Frontal cortex (tissue), 4 donors: ENCODE results near the gene ASIC4. TPM values are rescaled to one million over a fixed set of nuclear protein-coding genes. Genes with fewer than 3 reads are reported as not detected.

Experiments
- DNase-seq, 2 donors: peaks; one replicate each; pipeline ENCODE4 v3.0.0; 2012; ENCODE audit warnings: low spot score in 2 of 2
- FAIRE-seq: peaks from 2 replicates; lab custom pipeline; 2012; peaks lifted over from hg19 to GRCh38; lab: Jason Lieb, UNC
- total RNA-seq: library from RNA; depleted of rRNA; stranded (reverse); fragments of >200 nt; gene quantifications from one replicate; pipeline ENCODE4 v1.2.3, GENCODE V29; 2014
- donor health status: control.
- donor health status: control.
- donor health status: control.

The ASIC4 gene
- total RNA-seq, 1 donor from 2014 or later: 2.9 TPM

- DNase-seq: no peak
- FAIRE-seq: no peak
Measured at GRCh38 chr2:219496825-219497494, 17.3 kb upstream of the ASIC4 start.

- peak; percentile 77 to 82 for DNase-seq
- FAIRE-seq: no peak
Measured at GRCh38 chr2:219497495-219498279, 16.6 kb upstream of the ASIC4 start.

DNA sequence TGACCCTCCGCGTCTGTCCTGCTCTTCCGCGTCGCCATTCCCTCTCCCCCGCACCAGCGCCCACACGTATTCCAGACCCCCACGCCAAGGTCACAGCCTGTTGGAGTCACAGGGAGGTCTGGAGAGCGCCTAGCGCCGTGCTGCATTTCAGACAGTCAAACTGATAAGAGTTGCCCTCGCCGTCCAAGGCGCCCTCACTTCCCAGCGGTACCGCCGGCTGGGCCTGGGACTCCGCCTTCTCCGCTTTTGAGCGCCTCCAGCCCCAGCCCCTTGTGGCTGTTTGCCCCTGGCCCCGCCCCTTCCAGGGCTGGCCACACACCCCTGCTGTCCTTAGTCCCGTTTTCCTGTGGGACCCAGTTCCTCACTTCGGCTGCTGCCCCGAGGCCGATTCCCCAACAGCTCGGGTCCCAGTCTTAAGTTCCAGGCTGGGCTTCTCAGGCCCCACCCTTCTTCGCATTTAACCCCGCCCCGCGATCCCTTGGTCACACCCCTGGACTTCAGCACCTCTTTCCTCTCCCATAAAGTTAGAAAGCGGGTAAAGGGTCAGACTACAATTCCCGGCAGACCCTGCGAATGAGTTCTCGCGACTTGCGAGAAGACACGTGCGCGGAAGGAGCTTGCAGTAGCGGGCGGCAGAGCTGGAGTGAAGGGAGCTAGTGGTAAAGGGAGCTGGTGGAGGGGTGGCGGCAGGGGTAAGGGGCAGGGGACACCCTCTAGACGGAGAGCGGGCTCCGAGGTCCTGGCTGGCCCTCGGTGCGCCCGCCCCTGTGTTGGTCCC lies 15.8 kb upstream of the ASIC4 start, which contains the start of gene GMPPA:
Gene GMPPA (plus strand): TSS at position 612 of the 778 bp plus-strand sequence. CDS start 1,085 bp downstream, outside the sequence.
- no peak for FAIRE-seq
- peak; percentile 92 to 97 for DNase-seq

DNA sequence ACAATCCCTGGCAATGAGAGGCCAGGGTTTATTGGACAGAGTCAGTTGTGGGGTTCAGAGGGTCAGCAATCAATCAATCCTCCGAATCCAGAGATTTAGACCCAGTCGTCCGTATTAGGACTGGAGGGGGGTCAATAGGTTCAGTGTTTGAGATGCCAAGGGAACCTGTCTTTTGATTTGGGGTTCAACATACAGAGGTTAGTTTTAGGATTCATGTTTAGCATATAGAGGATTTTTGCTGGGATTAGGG lies 15.3 kb upstream of the ASIC4 start:
- no peak for FAIRE-seq
- no peak for DNase-seq

DNA sequence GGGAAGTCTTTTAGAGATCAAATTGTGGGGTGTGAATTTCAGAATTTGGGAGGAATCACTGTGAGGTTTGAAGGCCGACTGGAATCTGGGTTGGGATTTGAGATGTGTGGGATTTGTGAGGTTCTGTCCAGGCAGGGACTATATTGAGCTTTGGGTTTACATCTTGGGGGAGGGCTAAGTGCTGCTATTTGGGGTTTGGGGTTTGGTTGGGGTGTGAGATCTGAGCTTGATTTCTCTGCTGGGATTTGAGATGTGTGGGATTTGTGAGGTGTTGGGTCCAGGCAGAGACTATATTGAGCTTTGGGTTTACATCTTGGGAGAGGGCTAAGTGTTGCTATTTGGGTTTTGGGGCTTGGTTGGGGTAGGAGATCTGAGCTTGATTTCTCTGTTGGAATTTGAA lies 14.7 kb upstream of the ASIC4 start:
- DNase-seq (no peak), FAIRE-seq (no peak)

GRCh38 chr2:219500135-219500534 lies 14.1 kb upstream of the ASIC4 start:
- DNase-seq (no peak), FAIRE-seq (no peak)

DNA sequence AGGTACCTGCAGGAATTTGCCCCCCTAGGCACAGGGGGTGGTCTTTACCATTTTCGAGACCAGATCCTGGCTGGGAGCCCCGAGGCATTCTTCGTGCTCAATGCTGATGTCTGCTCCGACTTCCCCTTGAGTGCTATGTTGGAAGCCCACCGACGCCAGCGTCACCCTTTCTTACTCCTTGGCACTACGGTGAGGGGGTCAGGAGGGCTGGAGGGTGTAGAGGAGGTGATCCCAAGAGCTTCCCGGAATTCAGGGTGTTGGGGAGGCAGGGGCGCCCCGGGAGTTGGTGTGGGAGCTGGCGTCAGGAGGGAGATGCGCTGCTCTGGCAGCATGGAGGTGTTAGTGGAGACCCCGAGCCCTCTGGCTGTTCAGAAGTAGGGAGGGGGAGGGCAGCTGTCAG lies 12.4 kb upstream of the ASIC4 start:
- no peak for DNase-seq
- FAIRE-seq: no peak

DNA sequence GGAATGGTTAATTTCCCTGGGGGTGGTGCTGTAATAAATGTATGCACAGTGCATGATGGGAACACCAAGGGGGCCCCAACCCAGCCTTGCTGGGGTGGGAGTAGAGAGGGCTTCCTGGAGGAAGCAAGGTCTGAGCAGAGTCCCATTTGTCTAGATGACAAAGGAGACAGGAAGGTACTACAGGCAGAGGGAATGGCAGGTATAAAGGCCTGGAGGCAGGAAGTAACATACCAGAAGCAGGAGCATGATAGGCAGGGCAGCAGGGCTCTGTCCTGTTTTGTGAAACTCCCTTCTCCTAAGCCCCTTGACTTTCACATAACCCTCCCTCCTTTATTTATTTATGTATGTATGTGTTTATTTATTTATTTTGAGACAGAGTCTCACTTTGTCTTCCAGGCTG lies 11.7 kb upstream of the ASIC4 start:
- no peak for DNase-seq
- no peak for FAIRE-seq

DNA sequence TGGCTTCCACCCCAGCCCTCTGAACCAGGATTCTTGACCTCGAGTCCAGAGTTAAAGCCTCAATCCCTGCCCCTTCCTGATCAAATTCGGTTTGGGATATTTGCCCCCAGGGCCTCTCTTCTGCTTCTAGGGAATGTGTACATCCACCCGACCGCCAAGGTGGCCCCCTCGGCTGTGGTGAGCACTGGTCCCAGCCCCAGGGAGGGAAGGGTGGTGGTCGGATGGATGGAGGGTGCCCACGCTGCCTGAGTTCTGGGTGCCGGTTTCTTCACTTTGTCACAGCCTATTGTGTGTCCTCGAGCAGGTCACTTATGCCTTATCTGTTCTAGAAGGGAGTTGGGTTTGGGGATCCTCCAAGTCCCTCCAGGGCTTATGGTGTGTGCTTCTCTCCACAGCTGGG lies 8.7 kb upstream of the ASIC4 start:
- FAIRE-seq (no peak), DNase-seq (no peak)

DNA sequence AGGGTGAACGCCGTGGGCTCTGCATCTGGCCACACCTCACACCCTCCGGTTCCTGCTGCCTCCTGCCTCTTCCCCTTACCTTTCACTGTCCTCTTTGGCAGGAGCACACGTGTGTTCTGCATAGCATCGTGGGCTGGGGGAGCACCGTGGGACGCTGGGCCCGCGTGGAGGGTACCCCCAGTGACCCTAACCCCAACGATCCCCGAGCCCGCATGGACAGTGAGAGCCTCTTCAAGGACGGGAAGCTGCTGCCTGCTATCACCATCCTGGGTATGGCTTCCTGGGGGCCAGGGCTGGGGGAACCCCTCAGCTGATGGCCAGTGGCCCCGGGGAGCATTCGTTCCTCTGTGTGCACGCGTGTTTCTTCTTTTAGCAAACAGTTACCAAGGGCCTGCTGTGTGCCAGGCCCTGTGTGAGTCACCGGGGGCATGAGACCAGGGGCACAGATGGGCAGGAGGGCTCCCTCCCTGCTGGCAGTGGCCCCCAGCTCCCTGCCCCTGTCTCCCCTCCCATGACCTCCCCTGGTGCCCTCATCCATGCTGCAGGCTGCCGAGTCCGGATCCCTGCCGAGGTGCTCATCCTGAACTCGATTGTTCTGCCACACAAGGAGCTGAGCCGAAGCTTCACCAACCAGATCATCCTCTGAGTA lies 8.0 kb upstream of the ASIC4 start:
- FAIRE-seq (no peak), DNase-seq (no peak)

- FAIRE-seq (no peak), DNase-seq (no peak)
Measured at GRCh38 chr2:219506802-219507526, 7.3 kb upstream of the ASIC4 start.

GRCh38 chr2:219507581-219508443 lies 6.5 kb upstream of the ASIC4 start:
- FAIRE-seq: no peak
- DNase-seq: no peak

DNA sequence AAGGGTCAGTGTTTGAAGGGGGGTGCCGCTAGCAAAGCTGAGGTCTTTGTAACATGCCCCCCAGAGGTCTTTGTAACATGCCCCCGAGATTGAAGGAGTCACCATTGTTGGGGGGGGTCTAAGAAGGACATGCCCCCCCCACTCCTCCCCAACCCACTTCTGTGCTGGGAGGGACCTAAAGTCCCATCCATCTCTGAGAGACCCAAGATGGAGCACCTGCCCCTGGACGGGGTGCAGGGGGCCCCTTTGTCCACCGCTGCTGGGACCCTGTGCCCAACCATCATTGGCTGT lies 5.9 kb upstream of the ASIC4 start:
- no peak for FAIRE-seq

DNA sequence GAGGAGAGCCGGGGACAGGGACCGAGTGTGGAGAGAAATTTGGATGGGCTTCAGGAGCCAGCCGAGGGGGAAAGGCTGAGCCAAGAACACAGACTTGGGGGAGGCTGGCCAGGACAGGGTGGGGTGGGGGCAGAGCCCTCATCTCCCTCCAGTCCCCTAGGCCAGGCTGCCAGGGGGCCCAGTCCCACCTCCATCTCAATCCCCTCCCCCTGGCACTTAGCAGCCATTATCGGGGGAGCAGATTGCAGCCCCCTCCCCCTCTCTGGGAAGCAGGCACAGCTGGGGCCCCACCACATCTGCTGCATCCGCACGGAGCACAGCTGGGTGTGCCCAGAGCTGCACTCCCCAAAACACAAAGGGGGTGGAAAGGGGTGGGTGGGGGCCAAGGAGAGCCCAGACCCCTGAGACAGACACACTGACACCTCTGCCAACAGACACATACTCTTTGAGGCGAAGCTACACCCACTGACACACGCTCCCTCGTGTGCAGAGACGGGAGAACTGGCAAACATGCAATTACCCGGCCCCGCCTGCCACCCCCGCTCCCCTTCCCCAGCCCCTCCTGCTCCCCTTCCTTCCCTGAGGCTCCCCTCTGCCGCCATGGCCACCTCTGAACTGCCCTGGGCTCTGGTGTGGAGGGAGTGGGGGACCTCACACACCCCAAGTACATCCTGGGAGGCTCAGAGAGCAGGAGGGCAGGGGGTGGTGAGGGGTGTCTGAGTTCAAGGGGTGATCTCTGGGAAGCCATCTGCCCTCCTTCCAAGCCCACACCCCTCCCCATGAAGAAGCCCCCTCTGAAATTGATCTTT lies 5.1 kb upstream of the ASIC4 start:
- no peak for DNase-seq
- FAIRE-seq: no peak

More for the DNA sequence above, 5.9 kb upstream of the ASIC4 start:
- DNase-seq: no peak

DNA sequence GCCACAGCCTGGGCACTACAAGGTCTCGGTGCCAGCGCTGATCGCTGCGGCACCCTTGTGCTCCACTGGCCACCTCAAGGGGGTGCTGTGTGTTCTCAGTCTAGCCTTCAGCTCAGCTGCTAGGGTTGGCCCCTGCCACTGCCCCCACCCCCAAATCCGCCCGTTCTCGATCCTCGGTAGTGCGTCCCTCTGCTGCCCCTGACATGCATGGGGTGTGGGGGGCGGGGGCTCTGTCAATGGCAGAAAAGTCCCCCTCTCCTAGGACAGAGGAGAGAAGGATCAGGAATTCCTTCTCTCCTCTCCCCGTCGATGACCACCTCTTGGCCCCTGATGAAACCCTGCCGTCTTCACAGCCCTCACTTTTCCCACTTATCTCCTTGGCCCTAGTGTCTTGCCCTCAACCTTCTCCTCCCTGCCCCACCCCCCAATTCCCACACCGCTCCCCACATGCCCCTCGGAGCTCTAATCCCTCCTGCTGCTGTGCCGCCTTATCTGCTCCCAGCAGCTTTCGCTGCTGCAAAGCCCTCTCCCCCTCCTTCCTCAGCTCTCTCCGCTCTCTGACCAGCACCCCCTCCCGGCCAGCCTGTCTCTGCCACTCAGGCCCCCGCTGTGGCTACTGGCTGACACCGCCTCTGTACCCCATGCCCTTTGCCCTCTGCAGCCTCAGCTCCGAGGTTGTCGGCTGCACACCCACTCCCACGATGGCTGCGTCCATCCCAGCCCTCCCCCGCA lies 4.3 kb upstream of the ASIC4 start:
- DNase-seq (peak; percentile 66 to 71), FAIRE-seq (no peak)

GRCh38 chr2:219510512-219511135 lies 3.7 kb upstream of the ASIC4 start:
- DNase-seq: no peak
- FAIRE-seq: no peak
